PFSK-1 (cell line): ENCODE measurements around the gene LRRC15.

Experiments used
- FOXP2 ChIP-seq: optimal IDR thresholded peaks from 2 replicates; pipeline ENCODE3; 2011; ENCODE audit warnings: borderline replicate concordance, control low read depth, inconsistent platforms; ENCODE audit not compliant: insufficient read depth; ENCODE audit errors: extremely low read length, extremely low read depth
- POLR2AphosphoS5 ChIP-seq: IDR thresholded peaks from 2 replicates; pipeline ENCODE4 v1.6.1; 2012; ENCODE audit warnings: low read depth, mild to moderate bottlenecking, control low read depth, low read length, moderate library complexity
- SIN3A ChIP-seq: IDR thresholded peaks from 2 replicates; pipeline ENCODE4 v1.6.1; 2012; ENCODE audit warnings: mild to moderate bottlenecking, low read length, moderate library complexity, borderline replicate concordance; ENCODE audit not compliant: insufficient read depth
- TAF1 ChIP-seq: IDR thresholded peaks from 2 replicates; pipeline ENCODE4 v1.6.1; 2012; ENCODE audit warnings: low read length, control low read depth, borderline replicate concordance; ENCODE audit not compliant: insufficient read depth
- TF ChIP-seq, protein P1 (sequence below), 2 experiments: IDR thresholded peaks; 2 replicates each; pipeline versions ENCODE4 v1.6.1 to v1.8.0; 2011 to 2012; ENCODE audit warnings: low read depth in 2 of 2, low read length in 2 of 2, control low read depth in 1 of 2, inconsistent platforms in 1 of 2, mild to moderate bottlenecking in 1 of 2, moderate library complexity in 1 of 2; ENCODE audit not compliant: insufficient read depth in 1 of 2

The LRRC15 gene

GRCh38 chr3:194325424-194326153, 44.0 kb downstream of the LRRC15 start:
- TF ChIP-seq FOXP2 (no peak), TAF1 (no peak), SIN3A (no peak), POLR2AphosphoS5 (no peak)
- TF ChIP-seq, protein P1, sequence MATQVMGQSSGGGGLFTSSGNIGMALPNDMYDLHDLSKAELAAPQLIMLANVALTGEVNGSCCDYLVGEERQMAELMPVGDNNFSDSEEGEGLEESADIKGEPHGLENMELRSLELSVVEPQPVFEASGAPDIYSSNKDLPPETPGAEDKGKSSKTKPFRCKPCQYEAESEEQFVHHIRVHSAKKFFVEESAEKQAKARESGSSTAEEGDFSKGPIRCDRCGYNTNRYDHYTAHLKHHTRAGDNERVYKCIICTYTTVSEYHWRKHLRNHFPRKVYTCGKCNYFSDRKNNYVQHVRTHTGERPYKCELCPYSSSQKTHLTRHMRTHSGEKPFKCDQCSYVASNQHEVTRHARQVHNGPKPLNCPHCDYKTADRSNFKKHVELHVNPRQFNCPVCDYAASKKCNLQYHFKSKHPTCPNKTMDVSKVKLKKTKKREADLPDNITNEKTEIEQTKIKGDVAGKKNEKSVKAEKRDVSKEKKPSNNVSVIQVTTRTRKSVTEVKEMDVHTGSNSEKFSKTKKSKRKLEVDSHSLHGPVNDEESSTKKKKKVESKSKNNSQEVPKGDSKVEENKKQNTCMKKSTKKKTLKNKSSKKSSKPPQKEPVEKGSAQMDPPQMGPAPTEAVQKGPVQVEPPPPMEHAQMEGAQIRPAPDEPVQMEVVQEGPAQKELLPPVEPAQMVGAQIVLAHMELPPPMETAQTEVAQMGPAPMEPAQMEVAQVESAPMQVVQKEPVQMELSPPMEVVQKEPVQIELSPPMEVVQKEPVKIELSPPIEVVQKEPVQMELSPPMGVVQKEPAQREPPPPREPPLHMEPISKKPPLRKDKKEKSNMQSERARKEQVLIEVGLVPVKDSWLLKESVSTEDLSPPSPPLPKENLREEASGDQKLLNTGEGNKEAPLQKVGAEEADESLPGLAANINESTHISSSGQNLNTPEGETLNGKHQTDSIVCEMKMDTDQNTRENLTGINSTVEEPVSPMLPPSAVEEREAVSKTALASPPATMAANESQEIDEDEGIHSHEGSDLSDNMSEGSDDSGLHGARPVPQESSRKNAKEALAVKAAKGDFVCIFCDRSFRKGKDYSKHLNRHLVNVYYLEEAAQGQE (IDR thresholded peaks at IDR 0.05; ENCODE audit: insufficient read depth in 1 of 2, low read depth in 2 of 2, low read length in 2 of 2): no peak

DNA sequence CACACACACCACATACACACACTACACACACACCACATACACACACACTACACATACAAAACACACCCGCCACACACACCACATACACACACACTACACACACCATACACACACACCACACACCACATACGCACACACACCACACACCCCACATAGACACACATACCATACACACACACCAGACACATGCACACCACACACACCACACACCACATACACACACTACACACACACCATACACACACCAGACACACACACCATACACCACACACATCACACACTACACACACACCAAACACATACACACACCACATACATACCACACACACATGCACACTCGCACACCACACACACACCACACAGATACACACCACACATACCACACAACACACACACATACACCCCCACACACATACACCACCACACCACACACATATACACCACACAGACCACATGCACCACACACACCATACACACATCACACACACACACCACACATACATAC, 44.7 kb downstream of the LRRC15 start:
- TF ChIP-seq SIN3A: no peak
- TF ChIP-seq FOXP2: no peak
- TF ChIP-seq POLR2AphosphoS5: no peak
- TF ChIP-seq, protein P1 (IDR thresholded peaks at IDR 0.05; ENCODE audit: insufficient read depth in 1 of 2, low read depth in 2 of 2, low read length in 2 of 2): no peak
- no peak for TF ChIP-seq TAF1

- TF ChIP-seq, protein P1 (IDR thresholded peaks at IDR 0.05; ENCODE audit: insufficient read depth in 1 of 2, low read depth in 2 of 2, low read length in 2 of 2): no peak
- TF ChIP-seq SIN3A: no peak
- TF ChIP-seq FOXP2: no peak
- no peak for TF ChIP-seq POLR2AphosphoS5
- no peak for TF ChIP-seq TAF1
These were observed 45.5 kb downstream of the LRRC15 start for GRCh38 chr3:194323785-194324735.

- TF ChIP-seq POLR2AphosphoS5 (no peak), TAF1 (no peak), FOXP2 (no peak), SIN3A (no peak)
- TF ChIP-seq, protein P1 (IDR thresholded peaks at IDR 0.05; ENCODE audit: insufficient read depth in 1 of 2, low read depth in 2 of 2, low read length in 2 of 2): no peak
These were observed 46.8 kb downstream of the LRRC15 start for GRCh38 chr3:194322678-194323211.
